HFFc6 (cell line): ENCODE measurements around the gene CACNB4. TPM values are rescaled to one million over a fixed set of nuclear protein-coding genes. Genes with fewer than 3 reads are reported as not detected.

Experiments used
- DNase-seq: peaks from one replicate; pipeline ENCODE4 v3.0.0-alpha.2; 2018
- H3K27ac Mint-ChIP-seq: 2 replicates; pipeline ENCODE4 v1.8.0; 2020; ENCODE audit warnings: mild to moderate bottlenecking, mixed read lengths
- H3K27me3 Mint-ChIP-seq: 2 replicates; pipeline ENCODE4 v1.8.0; 2021; ENCODE audit warnings: mild to moderate bottlenecking, moderate library complexity, mixed read lengths; ENCODE audit not compliant: insufficient read depth
- H3K36me3 Mint-ChIP-seq: 2 replicates; pipeline ENCODE4 v1.8.0; 2021; ENCODE audit warnings: low read depth, mixed read lengths
- H3K4me1 Mint-ChIP-seq: 2 replicates; pipeline ENCODE4 v1.8.0; 2020; ENCODE audit warnings: low read depth, mixed read lengths
- H3K4me3 Mint-ChIP-seq: 2 replicates; pipeline ENCODE4 v1.8.0; 2020; ENCODE audit warnings: mild to moderate bottlenecking, moderate library complexity, mixed read lengths
- H3K9me3 Mint-ChIP-seq: 2 replicates; pipeline ENCODE4 v1.8.0; 2020; ENCODE audit warnings: mild to moderate bottlenecking, mixed read lengths
- CTCF ChIP-seq: fragments of 200-600 bp; sonication (generic); IDR thresholded peaks from 2 replicates; pipeline ENCODE4 v1.5.0; 2021; ENCODE audit warnings: antibody characterized with exemption, mild to moderate bottlenecking
- total RNA-seq, 6 experiments: library from RNA; stranded (reverse); fragmentation: NEBNext Ultra II Directional; extraction: Animal tissue kit (Norgen Biotek cat#: 25700); gene quantifications; 2 replicates in 1 of 6; 3 replicates in 5 of 6; pipeline ENCODE4 v1.2.3, GENCODE V29; 2021

The CACNB4 gene
- total RNA-seq, 6 experiments from 2014 or later, result 0.05 to 0.23 (median 0.21) TPM; not detected in 3

GRCh38 chr2:151931756-151932155 lies 167.1 kb downstream of the CACNB4 start:
- no peaks in the 10 kb centered on the region for H3K4me1 Mint-ChIP-seq
- no peak for DNase-seq
- no peaks in the 10 kb centered on the region; the same call in none of the 2 replicates for H3K27me3 Mint-ChIP-seq

GRCh38 chr2:151931030-151931611 lies 167.7 kb downstream of the CACNB4 start:
- H3K4me1 Mint-ChIP-seq, result no peaks in the 10 kb centered on the region
- H3K27me3 Mint-ChIP-seq, result no peaks in the 10 kb centered on the region; the same call in none of the 2 replicates
- H3K9me3 Mint-ChIP-seq, result no peaks in the 10 kb centered on the region
- H3K36me3 Mint-ChIP-seq, result no peaks in the 10 kb centered on the region
- H3K4me3 Mint-ChIP-seq, result no peak overlapping the region
- no peak for TF ChIP-seq CTCF
- no peak overlapping the region for H3K27ac Mint-ChIP-seq
- no peak for DNase-seq

More at GRCh38 chr2:151931756-151932155, 167.1 kb downstream of the CACNB4 start:
- no peak for TF ChIP-seq CTCF
- Mint-ChIP-seq H3K9me3 (no peaks in the 10 kb centered on the region), H3K4me3 (no peak overlapping the region), H3K27ac (no peak overlapping the region), H3K36me3 (no peaks in the 10 kb centered on the region)

- TF ChIP-seq CTCF, result no peak
- H3K27ac Mint-ChIP-seq, result no peak overlapping the region
- DNase-seq, result no peak
- no peaks in the 10 kb centered on the region for H3K36me3 Mint-ChIP-seq
- no peak overlapping the region for H3K4me3 Mint-ChIP-seq
- no peaks in the 10 kb centered on the region for H3K4me1 Mint-ChIP-seq
- H3K9me3 Mint-ChIP-seq, result no peaks in the 10 kb centered on the region
- no peaks in the 10 kb centered on the region; the same call in none of the 2 replicates for H3K27me3 Mint-ChIP-seq
Observed at GRCh38 chr2:151930042-151930441, 168.8 kb downstream of the CACNB4 start.

GRCh38 chr2:151928380-151928779 lies 170.5 kb downstream of the CACNB4 start:
- DNase-seq, result no peak
- Mint-ChIP-seq H3K27ac (no peak overlapping the region), H3K36me3 (no peaks in the 10 kb centered on the region), H3K4me1 (no peaks in the 10 kb centered on the region), H3K4me3 (no peak overlapping the region), H3K9me3 (no peaks in the 10 kb centered on the region), H3K27me3 (no peaks in the 10 kb centered on the region; the same call in none of the 2 replicates)
- TF ChIP-seq CTCF, result no peak

GRCh38 chr2:151927501-151928221 lies 171.2 kb downstream of the CACNB4 start:
- DNase-seq, result no peak
- Mint-ChIP-seq H3K27me3 (no peaks in the 10 kb centered on the region; the same call in none of the 2 replicates), H3K4me1 (no peaks in the 10 kb centered on the region), H3K36me3 (no peaks in the 10 kb centered on the region), H3K4me3 (no peak overlapping the region), H3K9me3 (no peaks in the 10 kb centered on the region), H3K27ac (no peak overlapping the region)
- TF ChIP-seq CTCF, result no peak
